Activated CD8-positive, alpha-beta memory T cell treated with anti-CD3 and anti-CD28 coated beads for 48 hours (primary cell): ENCODE data around the gene ZBTB8B.

ENCODE experiments used
- DNase-seq, 3 experiments: peaks; one replicate each; pipeline ENCODE4 v3.0.0-alpha.2; 2020; ENCODE audit warnings: low read depth in 2 of 3, low spot score in 2 of 3

ZBTB8B gene

DNA sequence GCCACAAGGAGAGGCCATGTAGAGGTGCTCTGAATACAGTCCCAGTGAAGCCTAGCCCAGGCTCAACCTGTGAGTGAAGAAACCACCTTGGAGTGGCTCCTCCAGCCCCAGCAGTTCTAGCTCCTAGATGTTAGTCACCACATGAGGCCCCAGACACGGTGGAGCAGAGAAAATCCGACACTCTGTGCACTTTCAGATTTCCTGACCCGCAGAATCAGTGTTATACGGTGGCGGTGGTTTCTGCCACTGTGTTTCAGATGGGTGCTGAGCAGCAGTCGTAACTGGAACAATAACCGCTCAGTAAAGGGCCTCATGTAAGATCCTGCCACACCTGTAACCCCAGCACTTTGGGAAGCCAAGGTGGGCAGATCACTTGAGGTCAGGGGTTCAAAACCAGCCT lies 38.3 kb downstream of the ZBTB8B start:
- DNase-seq = no peak

DNA sequence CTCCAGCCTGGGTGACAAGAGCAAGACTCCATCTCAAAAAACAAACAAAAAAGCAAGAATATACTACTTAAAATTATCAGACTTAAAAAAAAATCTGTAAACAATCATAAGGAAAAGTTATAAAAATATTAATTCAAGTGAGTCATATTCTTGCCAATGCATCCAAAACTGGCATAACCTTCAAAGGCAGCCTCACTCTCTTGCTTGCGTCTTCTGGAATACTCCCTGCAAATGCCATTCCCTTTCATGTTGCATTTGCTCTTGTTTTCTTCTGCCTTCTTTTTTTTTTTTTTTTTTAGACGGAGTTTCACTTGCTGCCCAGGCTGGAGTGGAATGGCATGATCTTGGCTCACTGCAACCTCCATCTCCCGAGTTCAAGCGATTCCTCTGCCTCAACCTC lies 42.1 kb downstream of the ZBTB8B start:
- DNase-seq = no peak

DNA sequence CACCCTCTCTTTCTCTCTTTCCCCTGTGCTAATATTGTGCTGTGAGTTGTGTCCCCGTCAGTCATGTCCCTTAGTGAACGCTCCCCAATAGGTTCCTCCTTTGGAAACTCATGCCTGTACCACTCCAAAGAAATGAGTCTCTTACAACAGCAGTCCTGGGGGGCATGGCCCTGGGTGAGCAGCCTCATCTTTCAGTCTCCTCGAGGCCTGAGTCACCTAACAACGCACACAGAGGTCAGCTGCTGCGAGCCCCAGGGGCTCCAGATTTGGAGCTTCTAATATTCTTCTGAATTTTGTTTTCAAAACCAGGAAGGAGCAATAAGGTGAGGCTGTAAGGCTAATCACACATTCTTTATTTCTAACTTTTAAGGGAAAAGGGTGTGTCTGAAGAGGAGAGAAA lies 43.9 kb downstream of the ZBTB8B start:
- DNase-seq = no peak

- DNase-seq = no peak
Observed at GRCh38 chr1:32509939-32510338, 45.1 kb downstream of the ZBTB8B start.
